Measurements from ENCODE around the gene OVCH1. TPM values are rescaled to one million over a fixed set of nuclear protein-coding genes. Genes with fewer than 3 reads are reported as not detected.
"Not testable (repeated sequence)": the region's sequence is repeated elsewhere in the genome, so short reads cannot be mapped to it uniquely, and the experiment has no call there.

Gene OVCH1
- total RNA-seq, 1 donor from 2014 or later = not detected

GRCh38 chr12:29415111-29415510 lies 82.4 kb downstream of the OVCH1 start:
- DNase-seq (ENCODE audit: low read depth in 2 of 2) = no peak

- no peak for DNase-seq (ENCODE audit: low read depth in 2 of 2)
These were observed 83.1 kb downstream of the OVCH1 start for GRCh38 chr12:29414368-29414767.

GRCh38 chr12:29405561-29405960 lies 91.9 kb downstream of the OVCH1 start:
- no peak for DNase-seq (ENCODE audit: low read depth in 2 of 2)

GRCh38 chr12:29403991-29404390 lies 93.5 kb downstream of the OVCH1 start:
- no peak for DNase-seq (ENCODE audit: low read depth in 2 of 2)

- no peak for DNase-seq (ENCODE audit: low read depth in 2 of 2)
These were observed 95.0 kb downstream of the OVCH1 start for GRCh38 chr12:29402437-29402836.

GRCh38 chr12:29398495-29398894 lies 99.0 kb downstream of the OVCH1 start:
- DNase-seq (ENCODE audit: low read depth in 2 of 2) = no peak

GRCh38 chr12:29396774-29397173 lies 100.7 kb downstream of the OVCH1 start:
- DNase-seq (ENCODE audit: low read depth in 2 of 2) = no peak

- no peak for DNase-seq (ENCODE audit: low read depth in 2 of 2)
These were observed 102.1 kb downstream of the OVCH1 start for GRCh38 chr12:29395356-29395755.

GRCh38 chr12:29390419-29390818 lies 107.1 kb downstream of the OVCH1 start:
- DNase-seq (ENCODE audit: low read depth in 2 of 2) = peak; percentile 26 to 69

- peak in 1 of 2 donors; percentile 8 for DNase-seq (ENCODE audit: low read depth in 2 of 2)
These were observed 108.1 kb downstream of the OVCH1 start for GRCh38 chr12:29389295-29389919.

GRCh38 chr12:29386084-29386680 lies 111.3 kb downstream of the OVCH1 start:
- DNase-seq (ENCODE audit: low read depth in 2 of 2) = not testable (repeated sequence)

- not testable (repeated sequence) for DNase-seq (ENCODE audit: low read depth in 2 of 2)
These were observed 112.3 kb downstream of the OVCH1 start for GRCh38 chr12:29385194-29385593.

- no peak for DNase-seq (ENCODE audit: low read depth in 2 of 2)
These were observed 115.2 kb downstream of the OVCH1 start for GRCh38 chr12:29382251-29382650.

- DNase-seq (ENCODE audit: low read depth in 2 of 2) = peak; percentile 99
These were observed 116.7 kb downstream of the OVCH1 start, which contains the start of gene ERGIC2 for GRCh38 chr12:29380536-29381523. ERGIC2 (minus strand) TSS chr12:29381172; CDS start chr12:29371633, 9,539 bp downstream.

Other genes starting within 250 kb of the OVCH1 start
- gene ERGIC2, start 116.5 kb downstream of the OVCH1 start, total RNA-seq = 22.3 and 24.1 TPM in 2 replicates

All from dermis microvascular lymphatic vessel endothelial cell (primary cell).